HG03565 (cell line): ENCODE measurements around the gene SPATC1L.

Experiments
- ATAC-seq: cut with Tn5 transposase; IDR thresholded peaks from one replicate; pipeline ENCODE4 v1.9.1; 2021; ENCODE audit warnings: mild to moderate bottlenecking, moderate library complexity; ENCODE audit not compliant: unreplicated experiment

SPATC1L gene

GRCh38 chr21:46215436-46216131 lies 31.3 kb upstream of the SPATC1L start:
- no peak for ATAC-seq

- no peak for ATAC-seq
Measured at GRCh38 chr21:46214478-46215340, 30.4 kb upstream of the SPATC1L start.

- no peak for ATAC-seq
Measured at GRCh38 chr21:46213620-46214286, 29.5 kb upstream of the SPATC1L start.

- no peak for ATAC-seq
Measured at GRCh38 chr21:46212721-46213484, 28.6 kb upstream of the SPATC1L start.

DNA sequence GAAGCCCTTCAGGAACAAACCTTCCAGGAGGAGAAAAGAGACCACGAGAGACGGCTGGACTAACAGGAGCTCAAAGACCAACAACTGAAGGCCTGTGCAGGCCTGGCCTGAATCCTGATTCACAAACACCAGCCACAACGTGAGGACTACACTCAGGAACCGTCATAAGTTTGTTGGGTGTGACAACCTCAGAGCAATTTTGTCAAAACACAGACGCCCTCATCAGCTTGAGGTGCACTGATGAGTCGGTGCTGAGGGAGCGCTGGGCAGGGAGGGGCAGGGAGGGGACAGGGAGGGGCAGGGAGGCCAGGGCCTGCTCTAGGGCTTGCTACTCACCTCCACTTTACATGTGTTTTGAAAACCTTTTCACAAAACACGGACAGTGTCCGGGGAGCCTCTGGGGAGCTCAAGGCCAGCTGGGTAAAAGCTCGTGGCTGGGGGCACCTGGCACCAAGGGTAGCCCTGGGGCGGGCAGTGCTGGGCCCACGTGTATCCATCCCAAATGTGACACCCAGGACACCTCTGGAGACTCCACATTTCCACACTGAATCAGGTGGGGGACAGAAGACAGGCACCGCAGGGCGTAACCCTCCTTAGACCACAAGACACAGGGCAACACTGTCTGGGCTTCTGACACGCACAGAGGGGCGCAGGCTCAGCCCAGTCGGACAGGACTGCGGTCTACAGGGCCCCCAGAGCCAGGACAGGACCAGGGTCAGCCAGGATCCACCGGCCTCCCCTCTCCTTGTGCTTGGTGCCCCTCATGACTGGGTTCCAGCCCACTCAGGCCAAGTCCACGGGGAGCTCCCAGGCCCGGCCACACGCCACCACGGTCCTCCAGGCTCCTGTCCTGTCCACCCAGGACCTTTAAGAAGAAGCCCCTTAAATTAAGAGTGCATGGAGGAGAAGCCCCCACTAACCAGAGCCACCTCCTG lies 27.8 kb upstream of the SPATC1L start:
- no peak for ATAC-seq

- no peak for ATAC-seq
Measured at GRCh38 chr21:46211376-46211775, 27.1 kb upstream of the SPATC1L start.

DNA sequence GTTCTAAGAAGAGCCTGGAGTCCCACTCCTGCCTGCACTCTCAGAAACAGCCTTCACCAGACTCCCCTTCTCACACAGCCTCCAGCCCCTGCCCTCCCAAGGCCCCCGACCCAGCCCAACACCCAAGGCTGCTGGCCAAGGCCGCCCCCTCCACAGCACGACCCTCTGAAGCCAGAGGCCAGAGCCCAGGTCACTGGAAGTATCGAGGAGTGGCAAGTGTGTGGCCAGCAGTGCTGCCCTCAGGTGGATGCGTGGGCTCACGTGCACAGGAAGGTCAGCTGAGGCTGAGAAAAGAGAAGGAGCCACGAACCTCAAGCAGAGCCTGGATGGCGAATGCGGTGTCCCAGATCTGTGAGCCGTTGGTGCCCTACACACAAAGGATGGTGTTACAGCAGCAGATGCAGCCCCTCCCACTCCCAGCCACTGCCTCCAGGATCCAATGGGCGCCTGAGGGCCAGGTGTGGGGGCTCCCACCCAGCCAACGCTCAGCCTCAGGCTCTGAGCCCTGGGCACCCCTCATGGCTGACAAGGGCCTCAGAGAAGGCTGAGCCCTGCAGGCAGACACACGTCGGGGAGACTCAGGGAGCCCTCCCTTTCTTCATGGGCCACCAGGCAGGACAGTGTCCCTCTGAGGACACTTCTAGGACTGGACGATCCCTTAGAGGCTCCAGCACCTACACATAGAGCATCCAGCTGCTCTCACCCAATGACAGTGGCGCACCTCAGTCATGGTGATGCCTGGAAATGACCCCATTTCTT lies 26.3 kb upstream of the SPATC1L start:
- no peak for ATAC-seq

- ATAC-seq, result no peak
Measured at GRCh38 chr21:46208761-46209721, 24.8 kb upstream of the SPATC1L start.

DNA sequence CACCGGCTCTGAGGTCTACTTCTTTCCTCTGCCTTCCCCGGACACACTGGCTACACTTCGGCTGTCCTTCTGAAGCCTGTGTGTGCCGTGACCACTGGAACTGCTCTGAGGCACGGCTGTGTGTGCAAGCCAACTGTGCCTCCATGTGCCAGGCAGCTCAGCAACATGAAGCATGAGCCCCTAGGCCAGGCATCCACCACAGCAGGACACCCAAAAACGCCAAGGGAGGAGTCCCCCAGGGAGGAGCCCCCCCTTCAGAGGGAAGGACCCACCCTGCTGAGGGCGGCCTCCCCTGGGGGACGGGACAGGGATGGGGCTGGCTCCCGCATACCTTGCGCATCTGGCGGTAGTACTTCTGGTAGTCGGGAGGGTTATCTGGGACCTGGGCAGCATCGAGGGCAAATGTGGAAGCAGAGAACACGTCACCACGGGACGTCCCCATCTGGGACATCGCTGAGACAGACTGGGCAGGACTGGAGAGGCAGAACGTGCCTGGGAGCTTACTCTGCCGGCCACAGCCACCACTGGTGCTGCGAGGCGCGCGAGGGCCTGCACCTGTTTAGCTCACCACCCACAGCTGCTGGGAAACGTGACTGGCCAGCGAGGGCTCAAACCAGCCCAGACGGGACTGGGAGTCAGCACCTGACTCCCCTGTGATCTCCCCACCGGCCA lies 23.8 kb upstream of the SPATC1L start:
- ATAC-seq, result no peak

DNA sequence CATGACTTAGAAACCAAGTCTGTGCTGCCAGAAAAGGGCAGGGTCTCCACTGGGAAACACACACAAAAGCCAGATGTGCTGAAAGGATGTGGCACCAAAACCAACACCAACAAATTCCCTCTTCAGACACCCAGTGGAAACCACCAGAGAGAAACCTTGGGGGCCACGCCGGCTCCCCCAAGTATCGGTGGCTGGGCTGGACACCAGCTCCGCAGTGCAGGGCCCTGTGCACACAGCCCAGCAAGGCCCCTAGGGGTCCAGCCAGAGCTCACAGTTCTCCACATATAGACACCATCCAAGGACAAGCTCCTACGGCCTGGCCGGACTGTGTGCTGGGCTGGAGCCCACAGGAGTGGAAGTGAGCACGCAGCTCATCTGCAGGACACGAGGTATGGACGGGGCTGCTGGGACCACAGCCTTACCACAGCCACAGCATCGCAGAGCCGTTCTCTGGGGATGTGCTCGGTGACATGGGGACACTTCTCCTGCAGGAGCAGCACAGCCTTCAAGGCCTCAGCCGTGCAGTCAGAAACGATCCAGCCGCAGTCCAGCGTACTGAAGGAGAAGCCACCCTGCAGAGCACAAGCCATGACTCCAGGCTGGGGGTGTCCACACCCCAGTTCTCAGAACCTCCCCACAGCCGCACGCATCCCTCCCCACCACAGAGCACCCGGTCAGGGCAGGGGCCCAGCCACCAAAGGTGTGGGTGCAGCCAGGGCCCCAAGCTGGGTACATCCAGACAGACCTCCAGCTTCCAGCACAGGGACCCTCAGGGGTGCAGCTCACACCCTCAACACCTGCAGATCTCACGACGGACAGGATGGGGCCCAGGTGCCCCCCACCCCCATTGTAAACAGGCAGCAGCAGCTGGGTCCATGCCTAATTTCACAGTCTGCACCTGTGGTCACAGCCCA lies 23.0 kb upstream of the SPATC1L start:
- ATAC-seq, result no peak

- ATAC-seq, result no peak
Measured at GRCh38 chr21:46206163-46207005, 22.1 kb upstream of the SPATC1L start.

DNA sequence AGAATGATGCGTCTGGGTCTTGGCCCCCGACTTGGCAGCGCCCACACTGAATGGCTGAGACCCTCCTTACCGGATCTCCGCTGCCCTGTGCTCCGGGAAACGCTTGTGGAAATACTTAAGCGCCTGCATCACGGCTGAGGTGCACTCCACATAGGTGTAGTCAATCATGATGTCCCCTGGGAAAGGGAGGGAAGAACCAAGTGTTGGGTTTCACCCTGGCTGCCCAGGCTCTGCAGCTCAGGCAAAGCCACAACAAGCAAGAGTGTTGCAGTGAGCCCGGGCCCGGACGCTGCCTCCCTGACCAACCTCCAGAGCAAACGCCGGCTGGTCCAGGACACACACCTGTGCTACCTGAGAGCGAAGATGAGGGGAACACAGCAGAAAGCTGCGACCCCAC lies 21.5 kb upstream of the SPATC1L start:
- ATAC-seq, result no peak

GRCh38 chr21:46205166-46205565 lies 20.9 kb upstream of the SPATC1L start:
- ATAC-seq, result no peak

DNA sequence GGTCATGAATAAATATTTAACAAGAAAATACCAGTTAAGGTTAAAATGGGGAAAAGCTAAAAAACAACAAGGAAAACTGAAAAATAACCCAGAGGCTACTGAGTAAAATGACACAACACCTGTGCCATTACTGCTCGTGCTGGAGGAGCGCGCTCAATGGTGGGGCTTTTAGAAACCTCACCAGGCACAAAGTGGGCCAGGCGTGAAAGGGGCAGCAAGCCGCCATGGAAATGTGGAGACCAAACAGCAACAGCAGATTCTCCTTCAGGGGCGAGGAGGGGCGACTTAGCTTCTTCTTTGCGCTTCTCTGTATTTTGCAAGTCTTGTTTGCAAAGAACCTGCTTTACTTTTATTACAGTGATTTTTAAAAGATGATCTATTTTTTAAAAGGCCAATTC lies 18.9 kb upstream of the SPATC1L start:
- no peak for ATAC-seq

DNA sequence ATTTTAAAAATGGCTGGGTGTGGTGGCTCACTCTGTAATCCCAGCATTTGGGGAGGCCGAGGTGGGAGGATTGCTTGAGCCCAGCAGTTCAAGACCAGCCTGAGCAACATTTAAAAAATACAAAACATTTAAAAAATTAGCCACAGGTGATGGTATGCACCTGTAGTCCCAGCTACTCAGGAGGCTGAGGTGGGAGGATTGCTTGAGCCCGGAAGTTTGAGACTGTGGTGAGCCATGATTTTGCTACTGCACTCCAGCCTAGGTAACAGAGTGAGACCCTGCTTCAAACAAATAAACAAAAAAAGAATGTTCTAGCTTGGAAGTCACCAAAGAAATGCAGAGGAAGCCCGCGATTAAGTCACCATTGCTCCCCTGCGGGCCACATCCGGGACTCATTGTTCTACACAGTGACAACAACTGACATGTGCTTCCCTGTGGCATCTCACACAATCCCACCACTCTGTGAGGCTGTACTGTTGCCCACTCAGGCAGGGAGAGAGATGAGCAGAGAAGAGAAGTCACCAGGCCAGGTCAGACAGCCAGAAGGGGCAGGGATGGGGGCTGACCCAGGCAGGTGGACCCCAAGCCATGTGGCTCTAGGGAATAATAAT lies 18.4 kb upstream of the SPATC1L start:
- ATAC-seq, result no peak
